Measurements from ENCODE around the gene UBQLN4. TPM values are rescaled to one million over a fixed set of nuclear protein-coding genes. Genes with fewer than 3 reads are reported as not detected.

The UBQLN4 gene
- total RNA-seq, 1 experiment from 2014 or later = 75.2 TPM

GRCh38 chr1:156004843-156005584, 48.6 kb downstream of the UBQLN4 start:
- Histone ChIP-seq H3K36me3 (ENCODE audit: insufficient read depth, low read length, poor library complexity, severe bottlenecking) (peaks cover 14% of the 10 kb centered on the region), H3K4me3 (ENCODE audit: low read depth, low read length, poor library complexity, severe bottlenecking) (no peak overlapping the region), H3K27me3 (replicated peaks; ENCODE audit: insufficient read depth, low read depth, low read length, poor library complexity) (no peaks in the 10 kb centered on the region), H3K27ac (ENCODE audit: low read depth, low read length, poor library complexity, severe bottlenecking) (no peak overlapping the region), H3K4me1 (ENCODE audit: insufficient read depth, low read length, poor library complexity, severe bottlenecking) (no peaks in the 10 kb centered on the region), H3K9me3 (ENCODE audit: low read depth, low read length, poor library complexity, severe bottlenecking) (no peaks in the 10 kb centered on the region)
- TF ChIP-seq CTCF (conservative IDR thresholded peaks at IDR 0.05; ENCODE audit: low read depth, low read length) (no peak), EZH2 (IDR thresholded peaks at IDR 0.05; ENCODE audit: borderline replicate concordance, low read depth, low read length, poor library complexity, severe bottlenecking) (no peak)
- DNase-seq (ENCODE audit: low spot score) = no peak
- intact Hi-C loops (cut with micrococcal nuclease; ENCODE audit: unreplicated experiment) = no loop called here
- ChIA-PET CTCF (no interaction called here), POLR2A (ENCODE audit: low non-redundant PET) (interaction anchor here (0.6 kb wide), 1 partner anchor 66 kb away, joined by 20 read pairs; no protein-coding TSS in a partner anchor)
- BruUV-seq (replicated peaks) = no TSS peak

- peaks cover 3% of the 10 kb centered on the region for H3K36me3 ChIP-seq (ENCODE audit: insufficient read depth, low read length, poor library complexity, severe bottlenecking)
- intact Hi-C loops (cut with micrococcal nuclease; ENCODE audit: unreplicated experiment) = no loop called here
- no peak for DNase-seq (ENCODE audit: low spot score)
- BruUV-seq (replicated peaks) = no TSS peak
- ChIA-PET POLR2A (ENCODE audit: low non-redundant PET) (no interaction called here), CTCF (no interaction called here)
- no peaks in the 10 kb centered on the region for H3K9me3 ChIP-seq (ENCODE audit: low read depth, low read length, poor library complexity, severe bottlenecking)
- H3K27me3 ChIP-seq (replicated peaks; ENCODE audit: insufficient read depth, low read depth, low read length, poor library complexity) = no peaks in the 10 kb centered on the region
- H3K4me1 ChIP-seq (ENCODE audit: insufficient read depth, low read length, poor library complexity, severe bottlenecking) = no peaks in the 10 kb centered on the region
- no peak overlapping the region for H3K4me3 ChIP-seq (ENCODE audit: low read depth, low read length, poor library complexity, severe bottlenecking)
- no peak for TF ChIP-seq CTCF (conservative IDR thresholded peaks at IDR 0.05; ENCODE audit: low read depth, low read length)
- no peak for TF ChIP-seq EZH2 (IDR thresholded peaks at IDR 0.05; ENCODE audit: borderline replicate concordance, low read depth, low read length, poor library complexity, severe bottlenecking)
- no peak overlapping the region for H3K27ac ChIP-seq (ENCODE audit: low read depth, low read length, poor library complexity, severe bottlenecking)
Observed at GRCh38 chr1:156003923-156004188, 49.7 kb downstream of the UBQLN4 start.

DNA sequence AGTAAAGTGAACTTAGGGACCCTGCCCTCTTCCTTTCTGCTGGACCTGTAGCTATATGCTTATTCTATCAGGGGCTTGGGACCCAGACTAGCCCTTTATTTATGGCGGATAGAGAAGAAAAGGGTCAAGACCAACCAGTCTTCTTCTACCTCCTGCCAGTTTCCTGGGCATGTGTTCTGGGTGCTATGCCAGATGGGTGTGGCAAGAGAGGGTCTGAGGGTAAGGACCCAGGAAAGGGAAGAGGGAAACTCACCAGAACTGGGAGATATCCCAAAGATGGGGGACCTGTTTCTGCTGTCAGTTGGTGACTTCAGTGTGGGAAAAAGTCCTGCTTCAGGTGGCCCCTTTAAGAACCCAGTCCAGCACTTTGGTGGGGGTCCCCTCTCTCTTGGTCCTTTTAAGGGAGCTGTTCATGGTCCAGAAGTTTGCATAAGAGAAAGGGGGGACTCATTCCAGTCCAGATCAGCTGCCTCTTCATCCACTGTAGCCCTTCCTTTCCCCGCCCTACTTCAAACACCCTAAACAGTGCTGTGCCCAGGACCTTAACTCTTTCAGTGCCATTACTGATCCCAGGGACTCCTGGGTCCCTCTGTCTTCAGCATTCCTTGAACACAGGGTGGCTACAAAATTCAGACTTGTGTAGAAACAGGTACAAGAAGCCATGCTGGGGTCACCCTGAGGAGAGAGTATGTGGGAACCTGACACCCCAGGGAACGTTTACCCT, 51.2 kb downstream of the UBQLN4 start:
- DNase-seq (ENCODE audit: low spot score) = no peak
- Histone ChIP-seq H3K27me3 (replicated peaks; ENCODE audit: insufficient read depth, low read depth, low read length, poor library complexity) (no peaks in the 10 kb centered on the region), H3K9me3 (ENCODE audit: low read depth, low read length, poor library complexity, severe bottlenecking) (no peaks in the 10 kb centered on the region), H3K27ac (ENCODE audit: low read depth, low read length, poor library complexity, severe bottlenecking) (no peak overlapping the region), H3K4me1 (ENCODE audit: insufficient read depth, low read length, poor library complexity, severe bottlenecking) (no peaks in the 10 kb centered on the region), H3K36me3 (ENCODE audit: insufficient read depth, low read length, poor library complexity, severe bottlenecking) (no peaks in the 10 kb centered on the region), H3K4me3 (ENCODE audit: low read depth, low read length, poor library complexity, severe bottlenecking) (no peak overlapping the region)
- no TSS peak for BruUV-seq (replicated peaks)
- intact Hi-C loops (cut with micrococcal nuclease; ENCODE audit: unreplicated experiment) = no loop called here
- CTCF ChIA-PET = no interaction called here
- TF ChIP-seq CTCF (conservative IDR thresholded peaks at IDR 0.05; ENCODE audit: low read depth, low read length) = no peak
- TF ChIP-seq EZH2 (IDR thresholded peaks at IDR 0.05; ENCODE audit: borderline replicate concordance, low read depth, low read length, poor library complexity, severe bottlenecking) = no peak
- POLR2A ChIA-PET (ENCODE audit: low non-redundant PET) = no interaction called here

Data from A673 (cell line).